GM18873 (cell line): Measurements from ENCODE around the gene GMCL1.

Source experiments
- ATAC-seq: cut with Tn5 transposase; IDR thresholded peaks from one replicate; pipeline ENCODE4 v1.9.1; 2021; ENCODE audit warnings: mild to moderate bottlenecking, moderate library complexity, moderate number of reproducible peaks; ENCODE audit not compliant: unreplicated experiment, low FRiP score

GMCL1 gene

GRCh38 chr2:69923116-69923515 lies 93.7 kb downstream of the GMCL1 start:
- no peak for ATAC-seq

GRCh38 chr2:69926849-69927515 lies 97.5 kb downstream of the GMCL1 start:
- ATAC-seq: no peak
